K562 (cell line): ENCODE measurements around the gene COMTD1.

ENCODE experiments used
- CEBPB ChIP-seq: fragments of 450-650 bp; IDR thresholded peaks from 2 replicates; pipeline ENCODE4 v1.6.1; 2016; ENCODE audit warnings: missing genetic modification characterization, missing compliant biosample characterization
- DNMT1 ChIP-seq: fragments of 450-650 bp; IDR thresholded peaks from 2 replicates; pipeline ENCODE4 v1.6.1; 2016; ENCODE audit warnings: antibody characterized with exemption, mild to moderate bottlenecking
- EHMT2 ChIP-seq: fragments of 450-650 bp; IDR thresholded peaks from 2 replicates; pipeline ENCODE4 v1.6.1; 2018; ENCODE audit warnings: antibody characterized with exemption
- MXD1 ChIP-seq: fragments of 250-450 bp; sonication (Bioruptor Pico); IDR thresholded peaks from 2 replicates; pipeline ENCODE4 v1.8.0; 2021; ENCODE audit warnings: borderline replicate concordance, mild to moderate bottlenecking, moderate library complexity; ENCODE audit not compliant: poor library complexity, severe bottlenecking
- NFIC ChIP-seq: fragments of 450-650 bp; IDR thresholded peaks from 2 replicates; pipeline ENCODE4 v1.6.1; 2017; ENCODE audit warnings: mild to moderate bottlenecking, inconsistent platforms
- NFXL1 ChIP-seq: fragments of 450-650 bp; formaldehyde crosslinking; IDR thresholded peaks from 2 replicates; pipeline ENCODE4 v1.4.0; 2021; ENCODE audit warnings: mild to moderate bottlenecking
- NR2C2 ChIP-seq, 2 experiments: fragments of 200-800 bp in 1 of 2; sonication (Bioruptor generic) in 1 of 2; sonication (generic) in 1 of 2; formaldehyde crosslinking in 1 of 2; IDR thresholded peaks; 2 replicates each; pipeline versions ENCODE4 v1.6.1 to v1.8.0; 2016 to 2022; ENCODE audit warnings: mild to moderate bottlenecking in 1 of 2, missing compliant biosample characterization in 1 of 2, missing genetic modification characterization in 1 of 2, missing genetic modification reagents in 1 of 2
- PPARD ChIP-seq: fragments of 250-450 bp; sonication (Bioruptor Pico); IDR thresholded peaks from 2 replicates; pipeline ENCODE4 v1.8.0; 2022; ENCODE audit warnings: inconsistent platforms, mild to moderate bottlenecking, moderate library complexity
- REST ChIP-seq, 2 experiments: fragments of 450-650 bp; formaldehyde crosslinking in 1 of 2; IDR thresholded peaks; 2 replicates each; pipeline versions ENCODE4 v1.4.0 to v1.6.1; 2014 to 2020; ENCODE audit warnings: mild to moderate bottlenecking in 2 of 2, borderline replicate concordance in 1 of 2, low read depth in 1 of 2
- USF2 ChIP-seq: sonication (generic); formaldehyde crosslinking; IDR thresholded peaks from 2 replicates; pipeline ENCODE4 v1.5.0; 2020; ENCODE audit warnings: missing genetic modification reagents
- ZBTB11 ChIP-seq, 3 experiments: fragments of 200-800 bp in 1 of 3; fragments of 250-450 bp in 1 of 3; fragments of 450-650 bp in 1 of 3; sonication (Bioruptor Pico) in 1 of 3; sonication (Bioruptor generic) in 1 of 3; formaldehyde crosslinking in 1 of 3; IDR thresholded peaks; 2 replicates each; pipeline versions ENCODE4 v1.6.1 to v1.8.0; 2016 to 2022; ENCODE audit warnings: mild to moderate bottlenecking in 2 of 3, missing genetic modification characterization in 2 of 3, missing compliant biosample characterization in 1 of 3, moderate library complexity in 1 of 3
- ZBTB33 ChIP-seq: sonication (generic); formaldehyde crosslinking; IDR thresholded peaks from 2 replicates; pipeline ENCODE4 v1.8.1; 2023; ENCODE audit warnings: mild to moderate bottlenecking, missing genetic modification reagents
- ZBTB8A ChIP-seq: fragments of 450-650 bp; IDR thresholded peaks from 2 replicates; pipeline ENCODE4 v1.6.1; 2018; ENCODE audit warnings: mild to moderate bottlenecking, moderate library complexity; ENCODE audit not compliant: partially characterized antibody
- ZNF512 ChIP-seq: IDR thresholded peaks from 2 replicates; pipeline ENCODE4 v1.6.1; 2016; ENCODE audit warnings: missing genetic modification characterization, missing compliant biosample characterization

- TF ChIP-seq EHMT2 (no peak), PPARD (no peak), ZNF512 (tag) (no peak), MXD1 (CRISPR knock-in tag) (no peak), NR2C2 (CRISPR knock-in tag; IDR thresholded peaks at IDR 0.05) (no peak), NR2C2 (tag; IDR thresholded peaks at IDR 0.05) (no peak), ZBTB11 (CRISPR knock-in tag; IDR thresholded peaks at IDR 0.05) (no peak), NFXL1 (no peak), NFIC (no peak), REST (IDR thresholded peaks at IDR 0.05; ENCODE audit: borderline replicate concordance) (no peak), REST (CRISPR knock-in tag; IDR thresholded peaks at IDR 0.05; ENCODE audit: low read depth) (no peak), USF2 (CRISPR knock-in tag) (no peak), DNMT1 (no peak), CEBPB (no peak), ZBTB33 (CRISPR knock-in tag) (no peak), ZBTB8A (no peak)
Measured at GRCh38 chr10:75226095-75226494, 9.7 kb downstream of the COMTD1 start.
